H9 (cell line): ENCODE results near the gene USP12. TPM values are rescaled to one million over a fixed set of nuclear protein-coding genes. Genes with fewer than 3 reads are reported as not detected.

Experiments
- DNase-seq: peaks from one replicate; pipeline ENCODE4 v3.0.0-alpha.2; 2017
- H2AFZ ChIP-seq: one replicate; pipeline ENCODE4 v1.6.1; 2013; ENCODE audit warnings: mild to moderate bottlenecking, low read length, control low read depth, moderate library complexity
- H2AK5ac ChIP-seq: 2 replicates; pipeline ENCODE4 v1.6.1; 2013; ENCODE audit warnings: low read length, control low read depth, mixed read lengths; ENCODE audit not compliant: insufficient read length
- H2BK120ac ChIP-seq: one replicate; pipeline ENCODE4 v1.6.1; 2013; ENCODE audit warnings: low read depth, mild to moderate bottlenecking, low read length, control low read depth, inconsistent platforms; ENCODE audit not compliant: poor library complexity, severe bottlenecking
- H2BK12ac ChIP-seq: 2 replicates; pipeline ENCODE4 v1.6.1; 2013; ENCODE audit warnings: low read length, control low read depth, mixed read lengths, low read depth; ENCODE audit not compliant: insufficient read length
- H2BK15ac ChIP-seq: 2 replicates; pipeline ENCODE4 v1.6.1; 2013; ENCODE audit warnings: low read depth, low read length, control low read depth
- H2BK20ac ChIP-seq: one replicate; pipeline ENCODE4 v1.6.1; 2013; ENCODE audit warnings: low read depth, mild to moderate bottlenecking, low read length, control low read depth, inconsistent platforms; ENCODE audit not compliant: poor library complexity, severe bottlenecking
- H2BK5ac ChIP-seq: 2 replicates; pipeline ENCODE4 v1.6.1; 2013; ENCODE audit warnings: low read length, control low read depth, mixed read lengths; ENCODE audit not compliant: insufficient read length
- H3K14ac ChIP-seq: 2 replicates; pipeline ENCODE4 v1.6.1; 2013; ENCODE audit warnings: low read length, control low read depth; ENCODE audit not compliant: insufficient read depth
- H3K18ac ChIP-seq: 2 replicates; pipeline ENCODE4 v1.6.1; 2013; ENCODE audit warnings: low read depth, mild to moderate bottlenecking, mixed read lengths, low read length, control low read depth; ENCODE audit not compliant: insufficient read length
- H3K23ac ChIP-seq: 2 replicates; pipeline ENCODE4 v1.6.1; 2013; ENCODE audit warnings: low read length, control low read depth, mixed read lengths, low read depth; ENCODE audit not compliant: insufficient read length
- H3K23me2 ChIP-seq: 2 replicates; pipeline ENCODE4 v1.6.1; 2013; ENCODE audit warnings: low read depth, mild to moderate bottlenecking, mixed read lengths, low read length, control low read depth; ENCODE audit not compliant: insufficient read length, poor library complexity, severe bottlenecking
- H3K27ac ChIP-seq: 2 replicates; pipeline ENCODE4 v1.5.1; 2013; ENCODE audit warnings: low read length, control low read depth, mixed read lengths, low read depth; ENCODE audit not compliant: insufficient read length
- H3K27me3 ChIP-seq: 2 replicates; pipeline ENCODE4 v1.6.1; 2013; ENCODE audit warnings: low read length, control low read depth, inconsistent platforms; ENCODE audit not compliant: insufficient read depth
- H3K4ac ChIP-seq: 2 replicates; pipeline ENCODE4 v1.6.1; 2013; ENCODE audit warnings: low read depth, mild to moderate bottlenecking, control low read depth, inconsistent platforms, low read length, moderate library complexity
- H3K4me1 ChIP-seq: 2 replicates; pipeline ENCODE4 v1.6.1; 2013; ENCODE audit warnings: low read length, control low read depth, inconsistent platforms; ENCODE audit not compliant: insufficient read depth
- H3K4me2 ChIP-seq: 2 replicates; pipeline ENCODE4 v1.6.1; 2013; ENCODE audit warnings: low read length, control low read depth, mixed read lengths; ENCODE audit not compliant: insufficient read length, insufficient read depth
- H3K56ac ChIP-seq: 2 replicates; pipeline ENCODE4 v1.6.1; 2013; ENCODE audit warnings: low read depth, mild to moderate bottlenecking, mixed read lengths, low read length, control low read depth; ENCODE audit not compliant: insufficient read length
- H3K79me1 ChIP-seq: 2 replicates; pipeline ENCODE4 v1.6.1; 2013; ENCODE audit warnings: low read depth, mild to moderate bottlenecking, moderate library complexity, low read length, control low read depth, inconsistent platforms; ENCODE audit not compliant: insufficient read depth, poor library complexity, severe bottlenecking
- H3K79me2 ChIP-seq: 2 replicates; pipeline ENCODE4 v1.6.1; 2013; ENCODE audit warnings: low read length, control low read depth, inconsistent platforms; ENCODE audit not compliant: insufficient read depth
- H3K9ac ChIP-seq: 2 replicates; pipeline ENCODE4 v1.6.1; 2013; ENCODE audit warnings: low read length, control low read depth, mixed read lengths; ENCODE audit not compliant: insufficient read length; ENCODE audit errors: extremely low read depth
- H3K9me3 ChIP-seq: one replicate; pipeline ENCODE4 v1.6.1; 2013; ENCODE audit warnings: low read depth, low read length, inconsistent platforms; ENCODE audit not compliant: control insufficient read depth
- H3T11ph ChIP-seq: one replicate; pipeline ENCODE4 v1.6.1; 2013; ENCODE audit warnings: mild to moderate bottlenecking, low read length, control low read depth, inconsistent platforms
- H4K20me1 ChIP-seq: one replicate; pipeline ENCODE4 v1.6.1; 2013; ENCODE audit not compliant: control insufficient read depth, insufficient read length, insufficient read depth
- H4K5ac ChIP-seq: 2 replicates; pipeline ENCODE4 v1.6.1; 2013; ENCODE audit warnings: low read depth, mild to moderate bottlenecking, mixed read lengths, low read length, control low read depth; ENCODE audit not compliant: insufficient read length
- H4K8ac ChIP-seq: replicated peaks from 2 replicates; pipeline ENCODE4 v1.6.1; 2013; ENCODE audit warnings: low read length, control low read depth, mixed read lengths, low read depth; ENCODE audit not compliant: insufficient read length
- H4K91ac ChIP-seq: 2 replicates; pipeline ENCODE4 v1.6.1; 2013; ENCODE audit warnings: low read depth, mild to moderate bottlenecking, moderate library complexity, mixed read lengths, low read length, control low read depth; ENCODE audit not compliant: insufficient read length
- H3K27ac Mint-ChIP-seq, 3 experiments: 2 replicates in 2 of 3; 3 replicates in 1 of 3; pipeline ENCODE4 v1.8.0; 2020 to 2021; ENCODE audit warnings: mixed read lengths in 3 of 3, mild to moderate bottlenecking in 1 of 3, moderate library complexity in 1 of 3
- H3K27me3 Mint-ChIP-seq: 2 replicates; pipeline ENCODE4 v1.8.0; 2021; ENCODE audit warnings: low read depth, mild to moderate bottlenecking, moderate library complexity, mixed read lengths
- H3K36me3 Mint-ChIP-seq, 3 experiments: 2 replicates in 2 of 3; 3 replicates in 1 of 3; pipeline ENCODE4 v1.8.0; 2020 to 2021; ENCODE audit warnings: low read depth in 3 of 3, mixed read lengths in 3 of 3; ENCODE audit not compliant: insufficient read depth in 1 of 3
- H3K4me1 Mint-ChIP-seq, 2 experiments: 2 replicates each; pipeline ENCODE4 v1.8.0; 2020; ENCODE audit warnings: mixed read lengths in 2 of 2
- H3K4me3 Mint-ChIP-seq, 2 experiments: 2 replicates in 1 of 2; 3 replicates in 1 of 2; pipeline ENCODE4 v1.8.0; 2020 to 2021; ENCODE audit warnings: mild to moderate bottlenecking in 2 of 2, mixed read lengths in 2 of 2, moderate library complexity in 1 of 2
- H3K9me3 Mint-ChIP-seq, 2 experiments: 2 replicates in 1 of 2; 3 replicates in 1 of 2; pipeline ENCODE4 v1.8.0; 2020; ENCODE audit warnings: mild to moderate bottlenecking in 2 of 2, mixed read lengths in 2 of 2, moderate library complexity in 1 of 2
- CTCF ChIP-seq: fragments of 200-600 bp; sonication (generic); conservative IDR thresholded peaks from 3 replicates; pipeline ENCODE4 v1.8.0; 2021; ENCODE audit warnings: antibody characterized with exemption, mild to moderate bottlenecking
- WGBS: extraction: QIAGEN DNeasy Blood & Tissue Kit; methylation state at CpG from one replicate; pipeline ENCODE4 v1.1.7; 2013; ENCODE audit warnings: missing lambda C conversion rate, low lambda C conversion rate, mixed read lengths; ENCODE audit not compliant: insufficient read length; ENCODE audit errors: extremely low coverage; 5-methylcytosine and 5-hydroxymethylcytosine counted together
- total RNA-seq: library from RNA; stranded (reverse); gene quantifications from 2 replicates; pipeline ENCODE4 v1.2.1, GENCODE V29; 2021

Gene USP12
- total RNA-seq, 1 experiment from 2014 or later = 24.8 TPM

GRCh38 chr13:27201661-27202060 is 30.1 kb upstream of the USP12 start:
- Histone ChIP-seq H3K4ac (no peak overlapping the region), H3K9ac (no peak overlapping the region), H3K27me3 (no peaks in the 10 kb centered on the region), H3K4me1 (no peaks in the 10 kb centered on the region), H3K56ac (no peak overlapping the region), H2AFZ (no peak overlapping the region), H2BK120ac (no peak overlapping the region), H4K91ac (no peak overlapping the region), H2BK15ac (no peak overlapping the region), H3K23ac (no peak overlapping the region), H3K18ac (no peak overlapping the region), H3K79me1 (no peaks in the 10 kb centered on the region), H2BK20ac (no peak overlapping the region), H4K8ac (no peak overlapping the region), H2BK12ac (no peak overlapping the region), H3K14ac (no peak overlapping the region), H2BK5ac (no peak overlapping the region), H3K9me3 (no peaks in the 10 kb centered on the region), H3T11ph (no peak overlapping the region), H2AK5ac (no peak overlapping the region), H3K23me2 (no peaks in the 10 kb centered on the region), H3K4me2 (no peak overlapping the region), H3K27ac (no peak overlapping the region), H4K5ac (no peak overlapping the region), H4K20me1 (no peaks in the 10 kb centered on the region), H3K79me2 (no peaks in the 10 kb centered on the region)
- H3K36me3 Mint-ChIP-seq = no peaks in the 10 kb centered on the region
- no peak overlapping the region for H3K27ac Mint-ChIP-seq
- H3K9me3 Mint-ChIP-seq = no peaks in the 10 kb centered on the region
- H3K27me3 Mint-ChIP-seq = no peaks in the 10 kb centered on the region
- H3K4me1 Mint-ChIP-seq = peaks cover 5 to 8% of the 10 kb centered on the region in 2 experiments; a peak in 3 of 4 replicates
- no peak for DNase-seq
- H3K4me3 Mint-ChIP-seq = no peak overlapping the region
- no CpG with 5 or more reads among the region's 1 CpG for WGBS
- no peak for TF ChIP-seq CTCF
